GM18861 (cell line): ENCODE data around the gene PSEN1.

Source experiments
- ATAC-seq: cut with Tn5 transposase; IDR thresholded peaks from one replicate; pipeline ENCODE4 v1.9.1; 2021; ENCODE audit not compliant: unreplicated experiment

Gene PSEN1

DNA sequence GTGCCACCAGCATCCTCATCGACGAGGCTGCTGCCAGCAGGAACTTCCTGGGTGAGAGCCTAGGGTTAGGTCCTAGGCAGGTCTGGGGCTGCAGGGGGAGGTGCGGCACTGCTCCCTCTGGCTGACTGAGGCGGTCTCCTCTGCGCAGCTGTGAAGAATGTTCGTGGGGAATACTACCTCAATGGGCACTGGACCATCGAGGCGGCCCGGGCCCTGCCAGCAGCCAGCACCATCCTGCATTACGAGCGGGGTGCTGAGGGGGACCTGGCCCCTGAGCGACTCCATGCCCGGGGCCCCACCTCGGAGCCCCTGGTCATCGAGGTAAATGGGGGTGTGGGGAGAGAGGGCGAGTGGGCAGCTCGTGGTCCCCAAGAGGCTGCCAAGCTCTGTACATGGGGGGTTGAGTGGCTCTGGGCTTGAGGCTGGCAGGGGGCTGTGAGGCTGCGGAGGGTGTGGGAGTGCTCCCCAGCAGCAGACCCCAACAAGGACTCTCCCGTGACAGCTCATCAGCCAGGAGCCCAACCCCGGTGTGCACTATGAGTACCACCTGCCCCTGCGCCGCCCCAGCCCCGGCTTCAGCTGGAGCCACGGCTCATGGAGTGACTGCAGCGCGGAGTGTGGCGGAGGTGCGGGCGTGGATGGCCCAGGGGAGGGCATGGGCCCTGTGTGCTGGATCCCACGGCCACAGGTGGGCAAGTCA is 115.4 kb downstream of the PSEN1 start:
- ATAC-seq: no peak

DNA sequence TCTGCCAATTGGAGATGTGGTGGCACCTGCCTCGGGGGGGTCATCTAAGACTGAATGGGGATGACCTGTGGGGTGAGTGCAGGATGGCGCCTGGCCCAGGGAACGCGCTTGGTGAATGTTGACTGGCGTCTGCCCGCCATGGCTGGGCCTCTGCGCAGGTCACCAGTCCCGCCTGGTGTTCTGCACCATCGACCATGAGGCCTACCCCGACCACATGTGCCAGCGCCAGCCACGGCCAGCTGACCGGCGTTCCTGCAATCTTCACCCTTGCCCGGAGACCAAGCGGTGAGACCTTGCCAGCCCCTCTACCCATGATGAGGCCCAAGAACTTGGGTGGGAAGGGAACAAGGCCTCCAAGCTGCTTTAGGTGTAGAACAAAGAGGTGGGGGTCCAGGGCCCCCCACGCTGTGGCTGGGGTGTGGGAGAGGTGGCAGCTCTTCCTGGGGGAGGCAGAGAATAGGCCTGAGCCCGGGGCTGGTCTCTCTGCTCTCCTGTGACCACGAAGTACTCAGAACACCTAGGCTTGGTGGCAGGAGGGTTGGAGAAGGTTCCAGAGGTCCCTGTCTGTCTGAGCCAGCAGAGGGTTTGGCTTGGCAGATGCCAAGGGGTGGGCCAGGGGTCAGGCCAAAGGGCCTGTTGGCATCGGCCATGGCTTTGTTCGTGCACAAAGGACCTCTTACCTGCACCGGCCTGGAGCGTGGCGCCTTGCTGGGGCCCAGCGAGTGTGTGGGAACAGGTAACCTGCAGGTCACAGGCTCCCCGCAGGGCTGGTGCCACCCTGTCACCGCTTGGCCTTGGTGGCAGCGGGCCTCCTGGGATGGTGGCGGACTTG is 116.4 kb downstream of the PSEN1 start:
- no peak for ATAC-seq

DNA sequence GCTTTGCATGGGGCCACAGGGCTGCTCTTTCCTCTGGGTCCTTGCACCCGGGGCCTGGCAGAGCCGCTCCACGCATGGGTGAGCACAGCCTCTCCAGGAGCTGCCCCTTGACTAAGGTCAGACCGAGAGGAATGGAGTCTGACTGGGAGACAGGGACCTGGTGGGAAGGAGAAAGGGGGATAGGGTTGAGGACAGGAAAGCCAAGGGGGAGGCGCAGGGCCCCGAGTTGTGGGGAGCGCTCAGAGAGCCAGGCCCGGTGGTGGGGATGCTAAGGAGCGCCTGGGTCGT is 117.0 kb downstream of the PSEN1 start:
- ATAC-seq: no peak

DNA sequence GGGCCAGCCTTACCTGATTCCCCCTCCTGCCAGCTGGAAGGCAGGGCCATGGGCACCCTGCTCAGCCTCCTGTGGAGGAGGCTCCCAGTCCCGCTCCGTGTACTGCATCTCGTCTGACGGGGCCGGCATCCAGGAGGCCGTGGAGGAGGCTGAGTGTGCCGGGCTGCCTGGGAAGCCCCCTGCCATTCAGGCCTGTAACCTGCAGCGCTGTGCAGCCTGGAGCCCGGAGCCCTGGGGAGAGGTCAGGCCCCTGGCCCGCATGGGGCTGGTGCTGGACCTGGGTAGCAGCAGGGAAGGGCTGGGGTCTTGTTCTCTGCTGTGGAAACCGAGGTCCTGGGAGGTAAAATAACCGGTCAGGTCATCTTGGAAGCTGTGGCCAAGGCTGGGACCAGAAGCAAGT is 117.4 kb downstream of the PSEN1 start:
- ATAC-seq: no peak

DNA sequence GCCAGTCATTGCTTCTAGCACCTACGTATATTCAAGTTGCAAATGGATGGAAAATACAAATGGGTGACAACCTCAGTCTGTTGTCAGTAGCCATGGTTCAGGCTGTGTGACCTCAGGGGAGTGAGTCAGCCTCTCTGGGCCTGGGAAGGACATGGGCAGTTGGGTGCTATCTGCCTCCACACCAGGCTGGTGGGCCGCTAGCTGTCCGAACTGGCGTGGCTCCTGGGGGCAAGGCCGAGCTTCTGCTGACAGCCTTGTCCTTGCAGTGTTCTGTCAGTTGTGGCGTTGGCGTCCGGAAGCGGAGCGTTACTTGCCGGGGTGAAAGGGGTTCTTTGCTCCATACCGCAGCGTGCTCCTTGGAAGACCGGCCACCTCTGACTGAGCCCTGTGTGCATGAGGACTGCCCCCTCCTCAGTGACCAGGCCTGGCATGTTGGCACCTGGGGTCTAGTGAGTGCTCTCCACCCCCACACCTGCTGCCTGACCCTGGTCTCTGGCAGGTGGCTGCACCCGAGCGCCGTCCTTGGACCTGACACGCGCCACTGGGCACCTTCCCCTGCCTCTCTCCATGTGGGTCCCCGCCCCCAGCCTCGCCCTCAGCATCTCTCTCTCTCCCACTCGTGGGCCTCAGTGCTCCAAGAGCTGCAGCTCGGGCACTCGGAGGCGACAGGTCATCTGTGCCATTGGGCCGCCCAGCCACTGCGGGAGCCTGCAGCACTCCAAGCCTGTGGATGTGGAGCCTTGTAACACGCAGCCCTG is 118.1 kb downstream of the PSEN1 start:
- ATAC-seq: no peak

DNA sequence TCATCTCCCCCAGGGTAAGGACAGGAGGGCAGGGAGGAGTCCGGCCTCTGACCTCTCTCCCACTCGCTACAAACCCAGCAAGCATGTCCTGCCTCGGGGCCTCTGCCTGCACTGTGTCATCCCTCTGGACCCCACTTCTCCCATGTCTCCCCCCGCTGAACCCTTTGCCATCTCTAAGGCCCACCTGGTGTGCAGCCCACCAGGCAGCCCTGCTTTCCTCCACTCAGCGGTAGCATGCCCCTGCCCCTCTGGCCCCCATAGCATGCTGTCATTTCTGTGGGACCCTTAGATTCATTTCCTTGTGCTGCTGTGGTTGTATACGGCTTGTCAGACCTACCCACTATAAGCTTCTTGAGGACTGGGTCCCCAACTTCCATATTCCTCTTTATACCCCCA is 118.7 kb downstream of the PSEN1 start:
- no peak for ATAC-seq

DNA sequence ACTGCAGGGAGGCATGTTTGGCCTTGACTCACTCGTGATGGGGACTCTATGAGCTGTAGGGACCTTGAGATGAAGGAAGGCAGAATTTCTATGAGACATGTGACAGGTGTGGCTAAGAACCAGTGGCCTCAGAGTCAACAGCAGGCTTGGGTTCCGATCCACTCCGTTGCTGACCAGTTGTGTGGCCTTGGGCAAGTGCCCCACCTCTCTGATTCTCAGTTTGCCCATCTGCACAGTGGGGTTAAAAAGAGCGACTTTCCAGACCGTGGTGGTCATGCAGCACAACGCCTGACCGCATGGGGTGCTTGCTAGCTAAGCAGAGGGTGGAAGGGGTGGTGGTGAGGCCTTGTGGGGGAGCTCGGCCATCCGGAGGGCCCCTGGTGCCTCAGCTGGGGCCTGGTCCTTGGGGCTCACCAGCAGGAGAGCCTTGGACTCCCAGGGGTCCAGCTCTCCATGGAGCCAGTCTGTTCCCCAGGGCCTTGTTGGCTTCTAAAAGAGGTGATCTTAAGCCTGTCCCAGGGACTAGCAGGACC is 119.5 kb downstream of the PSEN1 start:
- ATAC-seq: no peak

DNA sequence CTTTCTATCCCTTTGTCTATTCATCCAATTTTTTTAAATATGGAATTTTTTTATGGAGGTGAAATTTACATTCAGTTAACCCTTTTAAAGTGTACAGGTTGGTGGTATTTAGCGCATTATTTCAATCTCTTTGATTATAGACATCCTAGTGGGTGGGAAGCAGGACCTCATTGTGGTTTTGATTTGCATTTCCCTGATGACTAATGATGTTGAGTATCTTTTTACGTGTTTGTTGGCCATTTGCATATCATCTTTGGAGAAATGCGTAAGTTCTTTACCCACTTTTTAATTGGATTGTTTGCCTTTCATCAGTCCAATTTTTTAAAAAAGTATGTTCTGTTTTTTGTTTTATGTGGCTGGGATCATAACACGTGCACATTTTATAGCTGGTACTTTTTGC is 121.8 kb downstream of the PSEN1 start:
- ATAC-seq: no peak

DNA sequence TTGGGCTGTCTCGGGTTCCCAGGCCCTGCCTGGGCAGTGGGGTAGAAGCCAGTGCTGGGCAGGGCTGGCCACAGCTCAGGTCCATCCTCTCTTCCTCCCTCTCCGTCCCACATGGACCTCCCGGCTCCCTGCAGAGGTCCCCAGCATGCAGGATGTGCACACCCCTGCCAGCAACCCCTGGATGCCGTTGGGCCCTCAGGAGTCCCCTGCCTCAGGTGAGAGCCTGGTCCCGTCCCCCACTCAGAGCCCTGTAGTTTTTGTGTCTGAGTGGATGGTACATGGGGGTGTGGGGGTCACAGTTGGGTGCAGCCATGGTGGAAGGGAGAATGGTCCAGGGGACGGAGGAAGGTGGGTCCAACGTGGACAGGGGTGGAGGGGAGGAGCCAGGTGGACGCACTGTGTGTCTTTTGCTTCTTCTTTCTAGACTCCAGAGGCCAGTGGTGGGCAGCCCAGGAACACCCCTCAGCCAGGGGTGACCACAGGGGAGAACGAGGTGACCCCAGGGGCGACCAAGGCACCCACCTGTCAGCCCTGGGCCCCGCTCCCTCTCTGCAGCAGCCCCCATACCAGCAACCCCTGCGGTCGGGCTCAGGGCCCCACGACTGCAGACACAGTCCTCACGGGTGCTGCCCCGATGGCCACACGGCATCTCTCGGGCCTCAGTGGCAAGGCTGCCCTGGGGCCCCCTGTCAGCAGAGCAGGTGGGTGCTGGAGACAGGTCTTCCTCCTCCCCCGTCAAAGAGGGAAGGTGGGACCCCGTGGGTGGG is 122.7 kb downstream of the PSEN1 start:
- ATAC-seq: no peak

DNA sequence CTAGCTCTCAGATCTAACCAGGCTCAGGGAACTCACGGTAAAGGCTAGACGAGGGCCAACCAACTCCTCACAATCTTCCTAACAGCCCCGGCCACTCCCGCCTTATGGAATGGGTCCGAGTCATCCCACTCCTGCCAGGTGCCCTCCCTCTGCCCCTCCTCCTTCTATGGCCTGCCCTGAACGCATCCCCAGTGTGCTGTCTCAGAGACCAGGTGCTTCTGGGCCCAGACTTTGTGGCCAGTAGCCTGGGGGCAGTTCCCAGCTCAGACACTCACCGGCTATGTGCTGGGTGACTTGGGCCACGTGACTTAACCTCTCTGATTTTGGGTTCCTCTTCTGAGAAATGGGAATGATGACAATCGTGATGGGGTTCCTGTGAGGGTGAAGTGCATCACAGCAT is 123.5 kb downstream of the PSEN1 start:
- ATAC-seq: no peak

DNA sequence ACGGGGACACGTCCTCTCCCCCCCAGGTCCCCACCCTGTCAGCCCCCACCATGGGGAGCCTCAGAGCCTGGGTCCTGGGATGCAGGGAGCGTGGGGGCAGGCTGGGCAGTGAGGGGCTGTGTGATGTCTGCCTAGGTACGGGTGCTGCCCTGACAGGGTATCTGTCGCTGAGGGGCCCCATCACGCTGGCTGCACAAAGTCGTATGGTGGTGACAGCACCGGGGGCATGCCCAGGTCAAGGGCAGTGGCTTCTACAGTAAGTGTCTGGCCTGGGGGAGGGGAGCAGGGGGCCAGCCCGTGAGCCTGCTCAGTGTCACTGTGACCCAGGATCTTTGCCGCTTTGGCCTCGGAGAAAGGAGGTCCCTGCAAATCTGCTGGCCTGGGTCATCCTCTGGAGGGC is 124.3 kb downstream of the PSEN1 start:
- no peak for ATAC-seq

DNA sequence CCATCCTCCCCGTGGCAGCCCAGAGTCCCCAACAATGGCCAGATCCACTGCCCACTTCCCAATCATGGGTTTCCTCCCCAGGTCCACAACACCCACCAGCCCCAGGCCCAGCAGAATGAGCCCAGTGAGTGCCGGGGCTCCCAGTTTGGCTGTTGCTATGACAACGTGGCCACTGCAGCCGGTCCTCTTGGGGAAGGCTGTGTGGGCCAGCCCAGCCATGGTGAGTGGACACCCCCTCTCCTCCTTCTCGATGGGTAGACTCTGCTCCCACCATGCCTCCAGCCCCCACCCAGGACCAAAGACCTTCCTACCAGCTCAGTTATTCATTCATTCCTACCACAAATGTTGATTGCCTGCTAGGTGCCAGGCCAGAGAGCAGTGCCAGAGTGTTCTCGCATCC is 124.8 kb downstream of the PSEN1 start:
- ATAC-seq: no peak

DNA sequence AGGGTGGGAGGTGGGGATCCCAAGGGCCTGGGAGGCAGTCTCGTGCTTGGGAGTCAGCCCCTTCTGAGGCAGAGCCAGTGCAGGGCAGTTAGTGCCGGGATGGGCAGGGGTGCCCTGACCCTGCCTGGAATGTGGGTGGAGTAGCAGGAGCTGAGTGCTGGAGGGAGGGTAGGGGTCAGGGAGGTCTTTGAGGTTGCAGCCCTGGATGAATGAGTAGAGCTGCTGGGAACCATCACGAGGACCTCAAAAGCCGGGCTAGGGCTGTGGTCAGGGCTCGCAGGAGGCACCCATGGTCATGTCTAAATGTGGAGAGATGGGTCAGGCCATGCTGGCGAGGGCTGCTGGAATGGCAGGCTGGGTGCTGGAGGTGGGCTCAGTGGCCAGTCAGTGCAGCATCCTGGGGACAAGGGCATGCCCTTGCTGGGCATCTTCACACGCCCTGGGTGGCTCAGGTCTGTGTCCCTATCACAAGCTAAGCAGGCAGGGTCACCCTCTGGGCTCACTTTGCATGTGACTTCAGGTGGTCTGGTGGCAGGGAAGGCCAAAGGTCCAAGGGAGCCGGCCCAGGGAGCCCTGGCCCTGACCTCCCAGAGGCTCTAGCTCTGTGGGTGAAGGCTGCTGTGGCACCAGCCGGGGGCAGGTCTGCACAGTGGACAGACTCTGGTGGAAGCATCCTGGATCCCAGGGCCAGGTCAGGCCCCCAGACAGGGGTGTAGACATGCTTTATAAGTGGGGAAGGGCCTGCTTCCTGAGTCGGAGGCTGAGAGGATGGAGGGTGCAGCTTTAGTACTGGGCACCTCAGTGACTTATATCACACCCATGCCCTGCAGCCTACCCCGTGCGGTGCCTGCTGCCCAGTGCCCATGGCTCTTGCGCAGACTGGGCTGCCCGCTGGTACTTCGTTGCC is 125.5 kb downstream of the PSEN1 start:
- no peak for ATAC-seq

DNA sequence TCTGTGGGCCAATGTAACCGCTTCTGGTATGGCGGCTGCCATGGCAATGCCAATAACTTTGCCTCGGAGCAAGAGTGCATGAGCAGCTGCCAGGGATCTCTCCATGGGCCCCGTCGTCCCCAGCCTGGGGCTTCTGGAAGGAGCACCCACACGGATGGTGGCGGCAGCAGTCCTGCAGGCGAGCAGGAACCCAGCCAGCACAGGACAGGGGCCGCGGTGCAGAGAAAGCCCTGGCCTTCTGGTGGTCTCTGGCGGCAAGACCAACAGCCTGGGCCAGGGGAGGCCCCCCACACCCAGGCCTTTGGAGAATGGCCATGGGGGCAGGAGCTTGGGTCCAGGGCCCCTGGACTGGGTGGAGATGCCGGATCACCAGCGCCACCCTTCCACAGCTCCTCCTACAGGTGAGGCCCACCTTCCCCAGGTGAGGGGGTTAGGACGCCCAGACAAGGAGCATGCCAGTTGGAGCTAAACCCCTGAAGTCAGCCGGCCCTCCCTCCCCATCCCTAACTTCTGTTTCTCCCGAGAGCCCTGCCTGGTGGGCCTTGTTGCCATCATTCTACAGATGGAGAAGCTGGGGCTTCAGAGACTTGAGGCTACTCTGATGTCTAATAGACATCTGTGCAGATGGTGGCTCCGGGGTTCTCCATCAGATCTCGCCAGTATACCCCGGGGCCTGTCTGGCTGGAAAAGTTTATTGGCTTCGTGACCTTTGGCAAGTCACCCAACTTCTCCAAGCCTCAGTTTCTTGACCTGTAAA is 126.3 kb downstream of the PSEN1 start:
- no peak for ATAC-seq

DNA sequence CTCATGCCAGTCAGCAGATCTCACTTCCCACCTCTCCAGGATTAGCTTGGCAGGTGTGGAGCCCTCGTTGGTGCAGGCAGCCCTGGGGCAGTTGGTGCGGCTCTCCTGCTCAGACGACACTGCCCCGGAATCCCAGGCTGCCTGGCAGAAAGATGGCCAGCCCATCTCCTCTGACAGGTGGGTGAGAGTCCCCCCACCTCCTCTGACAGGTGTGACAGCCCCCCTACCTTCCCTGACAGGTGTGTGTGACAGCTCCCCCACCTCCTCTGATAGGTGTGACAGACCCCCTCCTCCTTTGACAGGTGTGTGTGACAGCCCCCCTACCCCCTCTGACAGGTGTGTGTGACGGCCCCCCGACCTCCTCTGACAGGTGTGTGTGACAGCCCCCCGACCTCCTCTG is 127.3 kb downstream of the PSEN1 start:
- ATAC-seq: no peak

DNA sequence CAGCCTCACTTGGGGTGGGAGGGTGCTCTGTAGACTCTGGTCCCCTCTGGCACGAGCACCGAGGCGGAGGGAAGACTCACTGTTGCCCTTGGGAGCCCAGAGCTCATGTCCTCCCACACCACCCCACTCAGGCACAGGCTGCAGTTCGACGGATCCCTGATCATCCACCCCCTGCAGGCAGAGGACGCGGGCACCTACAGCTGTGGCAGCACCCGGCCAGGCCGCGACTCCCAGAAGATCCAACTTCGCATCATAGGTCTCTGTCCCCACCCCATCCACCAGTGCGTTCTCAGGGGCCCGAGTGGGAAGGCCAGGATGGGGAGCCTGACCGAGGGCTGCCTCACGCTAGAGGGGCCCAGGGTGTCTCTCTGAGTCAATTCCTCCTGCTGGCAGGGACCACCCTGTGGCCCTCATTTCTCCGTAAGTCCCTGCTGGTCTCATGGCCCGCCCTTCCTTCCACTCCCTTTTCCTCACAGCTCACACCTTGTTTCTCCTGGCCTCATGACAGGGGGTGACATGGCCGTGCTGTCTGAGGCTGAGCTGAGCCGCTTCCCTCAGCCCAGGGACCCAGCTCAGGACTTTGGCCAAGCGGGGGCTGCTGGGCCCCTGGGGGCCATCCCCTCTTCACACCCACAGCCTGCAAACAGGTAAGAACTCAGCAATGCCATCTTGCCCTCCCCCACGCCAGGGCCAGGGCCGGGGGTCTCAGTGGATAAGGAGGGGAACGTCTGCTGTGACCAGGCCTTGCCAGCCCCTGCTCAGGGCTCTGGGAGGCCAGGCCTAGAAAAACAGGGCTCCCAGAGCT is 128.0 kb downstream of the PSEN1 start:
- no peak for ATAC-seq

DNA sequence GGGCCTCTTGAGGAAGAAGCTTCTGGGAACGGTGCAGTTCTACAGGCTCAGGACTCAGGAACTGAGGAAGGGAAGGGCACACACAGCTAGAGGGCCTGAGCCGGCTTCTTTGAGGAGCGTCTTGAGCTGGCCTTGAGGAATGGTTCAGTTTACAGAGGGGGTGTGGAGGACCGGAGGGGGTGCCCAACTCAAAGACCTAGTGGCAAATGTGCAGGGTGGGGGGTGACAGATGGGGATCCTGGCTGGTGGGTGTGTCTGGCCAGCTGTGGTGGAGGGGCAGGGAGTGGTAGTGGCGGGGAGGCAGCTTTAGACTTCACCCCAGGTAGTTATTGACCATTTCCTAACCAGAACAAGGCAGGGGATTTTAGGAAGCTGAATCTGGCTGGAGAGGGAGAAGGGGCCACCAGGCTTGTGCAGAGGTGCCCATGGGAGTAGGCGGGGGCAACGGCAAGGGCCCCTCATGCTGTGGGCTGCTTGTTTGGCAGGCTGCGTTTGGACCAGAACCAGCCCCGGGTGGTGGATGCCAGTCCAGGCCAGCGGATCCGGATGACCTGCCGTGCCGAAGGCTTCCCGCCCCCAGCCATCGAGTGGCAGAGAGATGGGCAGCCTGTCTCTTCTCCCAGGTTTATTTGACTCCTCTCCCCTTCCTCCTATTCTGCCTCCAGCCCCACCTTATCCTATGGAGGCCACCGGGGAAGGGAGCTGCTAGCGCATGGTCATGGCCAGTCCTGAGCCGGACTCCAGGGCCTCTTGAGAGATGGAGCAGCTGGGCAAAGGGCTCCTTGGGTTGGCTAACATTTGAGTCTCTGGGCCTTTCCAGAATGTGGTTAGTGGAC is 128.8 kb downstream of the PSEN1 start:
- no peak for ATAC-seq

DNA sequence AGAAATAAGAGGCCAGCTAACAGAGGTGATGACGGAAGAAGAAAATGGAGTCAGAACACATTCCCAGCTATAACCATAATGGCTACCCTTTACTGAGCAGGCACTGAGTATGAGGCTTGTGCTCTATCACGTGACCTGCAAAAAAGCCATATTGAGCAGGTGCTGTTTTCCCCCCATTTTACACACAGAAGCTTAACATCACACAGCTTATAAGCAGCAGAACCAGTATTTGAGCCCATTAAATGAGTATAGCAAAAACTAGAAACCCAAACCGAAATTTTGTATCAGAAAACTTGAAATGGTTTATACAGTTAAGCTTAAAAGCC is 129.4 kb downstream of the PSEN1 start:
- ATAC-seq: no peak
